ENCODE results near the gene GRK6.

GRCh38 chr5:177465044-177465443 lies 38.6 kb downstream of the GRK6 start:
- TF ChIP-seq RAD21 (CRISPR knock-in tag; conservative IDR thresholded peaks at IDR 0.05 in 1 of 2, IDR thresholded peaks at IDR 0.05 in 1 of 2): no peak
- TF ChIP-seq SP2 (IDR thresholded peaks at IDR 0.05; ENCODE audit: extremely low read depth, low read depth, low read length, poor library complexity, severe bottlenecking): no peak
- no peak for TF ChIP-seq TAF1 (IDR thresholded peaks at IDR 0.05; ENCODE audit: control insufficient read depth, extremely low read depth, insufficient read depth, low read length, severe bottlenecking)
- no peak for TF ChIP-seq RBM15 (IDR thresholded peaks at IDR 0.05; ENCODE audit: insufficient read depth, low read length)
- TF ChIP-seq CUX1 (CRISPR knock-in tag; IDR thresholded peaks at IDR 0.05): no peak
- no peak for TF ChIP-seq POLR2A (conservative IDR thresholded peaks at IDR 0.05)
- TF ChIP-seq ZNF121 (CRISPR knock-in tag; conservative IDR thresholded peaks at IDR 0.05): no peak
- no peak for TF ChIP-seq SRSF7 (optimal IDR thresholded peaks at IDR 0.05; ENCODE audit: low read depth, low read length)
- TF ChIP-seq MBD2 (IDR thresholded peaks at IDR 0.05; ENCODE audit: borderline replicate concordance, low read depth): no peak
- TF ChIP-seq POLR2AphosphoS5 (IDR thresholded peaks at IDR 0.05; ENCODE audit: control insufficient read depth, insufficient read depth, low read depth, low read length): no peak
- TF ChIP-seq SMARCA4 (IDR thresholded peaks at IDR 0.05): no peak
- TF ChIP-seq CTCF (IDR thresholded peaks at IDR 0.05 in 2 of 3, conservative IDR thresholded peaks at IDR 0.05 in 1 of 3; ENCODE audit: insufficient read depth in 2 of 3, low read depth in 1 of 3, low read length in 3 of 3): no peak

All from K562 (cell line).